ENCODE data around the gene SUV39H2. TPM values are rescaled to one million over a fixed set of nuclear protein-coding genes. Genes with fewer than 3 reads are reported as not detected.
"Not testable (repeated sequence)": the region's sequence is repeated elsewhere in the genome, so short reads cannot be mapped to it uniquely, and the experiment has no call there.

SUV39H2 gene
- total and polyA plus RNA-seq, 4 donors: 2.6 to 7.7 (median 5.4) TPM

GRCh38 chr10:14936584-14936983 is 57.9 kb downstream of the SUV39H2 start:
- H3K27me3 ChIP-seq (ENCODE audit: control insufficient read depth in 3 of 3, insufficient read depth in 3 of 3, low read length in 2 of 3): no peaks in the 10 kb centered on the region
- ATAC-seq (ENCODE audit: insufficient read depth, low FRiP score) (no peak), DNase-seq (no peak)
- WGBS, 2 donors: 95% methylated on average over 2 of the region's 2 CpGs
- H3K4me3 ChIP-seq: no peak overlapping the region
- no peak overlapping the region for H3K9ac ChIP-seq (ENCODE audit: insufficient read depth in 1 of 2, low read length in 2 of 2)
- TF ChIP-seq, protein P1, sequence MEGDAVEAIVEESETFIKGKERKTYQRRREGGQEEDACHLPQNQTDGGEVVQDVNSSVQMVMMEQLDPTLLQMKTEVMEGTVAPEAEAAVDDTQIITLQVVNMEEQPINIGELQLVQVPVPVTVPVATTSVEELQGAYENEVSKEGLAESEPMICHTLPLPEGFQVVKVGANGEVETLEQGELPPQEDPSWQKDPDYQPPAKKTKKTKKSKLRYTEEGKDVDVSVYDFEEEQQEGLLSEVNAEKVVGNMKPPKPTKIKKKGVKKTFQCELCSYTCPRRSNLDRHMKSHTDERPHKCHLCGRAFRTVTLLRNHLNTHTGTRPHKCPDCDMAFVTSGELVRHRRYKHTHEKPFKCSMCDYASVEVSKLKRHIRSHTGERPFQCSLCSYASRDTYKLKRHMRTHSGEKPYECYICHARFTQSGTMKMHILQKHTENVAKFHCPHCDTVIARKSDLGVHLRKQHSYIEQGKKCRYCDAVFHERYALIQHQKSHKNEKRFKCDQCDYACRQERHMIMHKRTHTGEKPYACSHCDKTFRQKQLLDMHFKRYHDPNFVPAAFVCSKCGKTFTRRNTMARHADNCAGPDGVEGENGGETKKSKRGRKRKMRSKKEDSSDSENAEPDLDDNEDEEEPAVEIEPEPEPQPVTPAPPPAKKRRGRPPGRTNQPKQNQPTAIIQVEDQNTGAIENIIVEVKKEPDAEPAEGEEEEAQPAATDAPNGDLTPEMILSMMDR (IDR thresholded peaks at IDR 0.05; ENCODE audit: control extremely low read depth, extremely low read depth): no peak
- H3K27ac ChIP-seq (ENCODE audit: low read depth in 1 of 2, low read length in 1 of 2): no peak overlapping the region
- H3K36me3 ChIP-seq (ENCODE audit: control insufficient read depth in 4 of 4, insufficient read depth in 4 of 4, low read length in 4 of 4): peaks cover 11 to 25% (median 15%) of the 10 kb centered on the region in 4 donors
- no peaks in the 10 kb centered on the region for H3K9me3 ChIP-seq (ENCODE audit: control insufficient read depth in 4 of 4, insufficient read depth in 3 of 4, low read length in 3 of 4)
- no peaks in the 10 kb centered on the region for H3K4me1 ChIP-seq (ENCODE audit: control insufficient read depth in 5 of 5, insufficient read depth in 5 of 5, low read length in 5 of 5)

- DNase-seq; H3K4me3 ChIP-seq; H3K4me1 ChIP-seq (ENCODE audit: control insufficient read depth in 5 of 5, insufficient read depth in 5 of 5, low read length in 5 of 5); H3K9ac ChIP-seq (ENCODE audit: insufficient read depth in 1 of 2, low read length in 2 of 2); H3K27ac ChIP-seq (ENCODE audit: low read depth in 1 of 2, low read length in 1 of 2); H3K27me3 ChIP-seq (ENCODE audit: control insufficient read depth in 3 of 3, insufficient read depth in 3 of 3, low read length in 2 of 3); H3K9me3 ChIP-seq (ENCODE audit: control insufficient read depth in 4 of 4, insufficient read depth in 3 of 4, low read length in 3 of 4): not testable (repeated sequence)
- peaks cover 7 to 19% (median 8%) of the 10 kb centered on the region in 4 donors for H3K36me3 ChIP-seq (ENCODE audit: control insufficient read depth in 4 of 4, insufficient read depth in 4 of 4, low read length in 4 of 4)
- 76 to 83% methylated on average over 4 of the region's 5 CpGs for WGBS, 2 donors
- peak; percentile 45 for ATAC-seq (ENCODE audit: insufficient read depth, low FRiP score)
These were observed 60.3 kb downstream of the SUV39H2 start for GRCh38 chr10:14938971-14939370.

GRCh38 chr10:14942147-14942949 is 63.7 kb downstream of the SUV39H2 start:
- peaks cover 6 to 24% (median 18%) of the 10 kb centered on the region in 4 donors for H3K36me3 ChIP-seq (ENCODE audit: control insufficient read depth in 4 of 4, insufficient read depth in 4 of 4, low read length in 4 of 4)
- ATAC-seq (ENCODE audit: insufficient read depth, low FRiP score); H3K27me3 ChIP-seq (ENCODE audit: control insufficient read depth in 3 of 3, insufficient read depth in 3 of 3, low read length in 2 of 3); DNase-seq; H3K4me3 ChIP-seq; H3K9me3 ChIP-seq (ENCODE audit: control insufficient read depth in 4 of 4, insufficient read depth in 3 of 4, low read length in 3 of 4); H3K9ac ChIP-seq (ENCODE audit: insufficient read depth in 1 of 2, low read length in 2 of 2); H3K4me1 ChIP-seq (ENCODE audit: control insufficient read depth in 5 of 5, insufficient read depth in 5 of 5, low read length in 5 of 5); H3K27ac ChIP-seq (ENCODE audit: low read depth in 1 of 2, low read length in 1 of 2): not testable (repeated sequence)
- 94 to 95% methylated on average over 17 of the region's 17 CpGs for WGBS, 2 donors

DNA sequence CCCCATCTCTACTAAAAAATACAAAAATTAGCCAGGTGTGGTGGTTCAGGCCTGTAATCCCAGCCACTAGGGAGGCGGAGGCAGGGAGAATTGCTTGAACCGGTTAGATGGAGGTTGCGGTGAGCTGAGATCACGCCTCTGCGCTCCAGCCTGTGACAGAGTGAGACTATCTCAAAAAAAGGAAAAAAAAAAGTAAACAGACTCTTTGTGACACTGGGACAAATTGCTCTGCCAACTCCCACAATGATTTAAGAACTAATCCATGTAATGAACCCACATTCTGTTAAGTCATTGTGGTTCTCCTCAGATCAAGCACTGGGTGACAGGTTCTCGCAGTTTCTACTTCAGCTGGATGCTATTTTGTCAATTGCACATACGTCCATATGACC is 64.3 kb downstream of the SUV39H2 start:
- H3K4me3 ChIP-seq; H3K27me3 ChIP-seq (ENCODE audit: control insufficient read depth in 3 of 3, insufficient read depth in 3 of 3, low read length in 2 of 3); H3K9ac ChIP-seq (ENCODE audit: insufficient read depth in 1 of 2, low read length in 2 of 2); H3K9me3 ChIP-seq (ENCODE audit: control insufficient read depth in 4 of 4, insufficient read depth in 3 of 4, low read length in 3 of 4); DNase-seq; H3K4me1 ChIP-seq (ENCODE audit: control insufficient read depth in 5 of 5, insufficient read depth in 5 of 5, low read length in 5 of 5); ATAC-seq (ENCODE audit: insufficient read depth, low FRiP score); H3K27ac ChIP-seq (ENCODE audit: low read depth in 1 of 2, low read length in 1 of 2): not testable (repeated sequence)
- H3K36me3 ChIP-seq (ENCODE audit: control insufficient read depth in 4 of 4, insufficient read depth in 4 of 4, low read length in 4 of 4): peaks cover 10 to 26% (median 19%) of the 10 kb centered on the region in 4 donors
- 83 to 91% methylated on average over 7 of the region's 7 CpGs for WGBS, 2 donors

DNA sequence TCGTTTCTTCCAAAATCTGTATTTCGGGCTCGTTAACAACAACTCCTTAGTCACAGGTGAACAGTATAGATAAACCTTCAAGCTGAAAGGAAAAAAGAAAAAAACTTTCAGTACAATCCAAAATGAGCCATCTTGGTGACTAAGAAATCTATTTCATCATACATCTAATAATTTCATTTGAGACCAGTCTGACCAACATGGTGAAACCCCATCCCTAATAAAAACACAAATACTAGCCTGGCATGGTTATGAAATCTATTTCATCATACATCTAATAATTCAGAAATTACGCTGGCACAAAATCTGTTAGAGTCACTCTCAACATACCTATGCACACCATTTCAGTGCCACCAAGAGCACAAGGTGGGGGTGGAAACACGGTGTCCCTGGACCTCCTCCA is 66.4 kb downstream of the SUV39H2 start:
- no peaks in the 10 kb centered on the region for H3K9me3 ChIP-seq (ENCODE audit: control insufficient read depth in 4 of 4, insufficient read depth in 3 of 4, low read length in 3 of 4)
- no peak overlapping the region for H3K9ac ChIP-seq (ENCODE audit: insufficient read depth in 1 of 2, low read length in 2 of 2)
- DNase-seq (no peak), ATAC-seq (ENCODE audit: insufficient read depth, low FRiP score) (no peak)
- H3K27me3 ChIP-seq (ENCODE audit: control insufficient read depth in 3 of 3, insufficient read depth in 3 of 3, low read length in 2 of 3): no peaks in the 10 kb centered on the region
- 87 to 93% methylated on average over 5 of the region's 5 CpGs for WGBS, 2 donors
- H3K4me3 ChIP-seq: no peak overlapping the region
- H3K27ac ChIP-seq (ENCODE audit: low read depth in 1 of 2, low read length in 1 of 2): no peak overlapping the region
- TF ChIP-seq, protein P1 (IDR thresholded peaks at IDR 0.05; ENCODE audit: control extremely low read depth, extremely low read depth): no peak
- H3K36me3 ChIP-seq (ENCODE audit: control insufficient read depth in 4 of 4, insufficient read depth in 4 of 4, low read length in 4 of 4): peaks cover 10 to 25% (median 19%) of the 10 kb centered on the region in 4 donors
- H3K4me1 ChIP-seq (ENCODE audit: control insufficient read depth in 5 of 5, insufficient read depth in 5 of 5, low read length in 5 of 5): no peaks in the 10 kb centered on the region

Measured in lung (tissue), 12 donors.